H1 (cell line): Measurements from ENCODE around the gene TMEM181. TPM values are rescaled to one million over a fixed set of nuclear protein-coding genes. Genes with fewer than 3 reads are reported as not detected.

ENCODE experiments used
- CTCF ChIA-PET: fragments of 300-600 bp; sonication (Branson Sonifier 250); formaldehyde crosslinking; loops from one replicate; lab custom pipeline; 2021; ENCODE audit not compliant: partially characterized antibody; lab: Charles Lee
- POLR2A ChIA-PET: fragments of 300-600 bp; sonication (Branson Sonifier 250); formaldehyde crosslinking; loops from one replicate; lab custom pipeline; 2021; ENCODE audit warnings: inconsistent platforms; ENCODE audit not compliant: partially characterized antibody; lab: Charles Lee
- DNase-seq, 2 experiments: peaks; one replicate each; pipeline versions ENCODE4 v3.0.0 to v3.0.0-alpha.2; 2010 to 2022; ENCODE audit warnings: low spot score in 2 of 2, low read depth in 1 of 2, mixed read lengths in 1 of 2
- FAIRE-seq: peaks from 2 replicates; lab custom pipeline; 2011; peaks lifted over from hg19 to GRCh38; lab: Jason Lieb, UNC
- H2AFZ ChIP-seq: 2 replicates; pipeline ENCODE4 v1.8.1; 2012; ENCODE audit warnings: low read length, inconsistent platforms
- H2AK5ac ChIP-seq: 2 replicates; pipeline ENCODE4 v1.6.1; 2013; ENCODE audit warnings: low read depth, low read length
- H2BK120ac ChIP-seq: replicated peaks from 2 replicates; pipeline ENCODE3; 2013; ENCODE audit warnings: low read depth, low read length, inconsistent platforms
- H2BK12ac ChIP-seq: 2 replicates; pipeline ENCODE4 v1.6.1; 2013; ENCODE audit warnings: low read depth, low read length
- H2BK15ac ChIP-seq: 2 replicates; pipeline ENCODE4 v1.6.1; 2013; ENCODE audit warnings: low read length
- H2BK20ac ChIP-seq: 2 replicates; pipeline ENCODE4 v1.6.1; 2013; ENCODE audit warnings: low read length
- H2BK5ac ChIP-seq: 2 replicates; pipeline ENCODE4 v1.6.1; 2013; ENCODE audit warnings: low read depth, low read length
- H3K14ac ChIP-seq: 2 replicates; pipeline ENCODE4 v1.6.1; 2013; ENCODE audit warnings: inconsistent platforms; ENCODE audit not compliant: insufficient read length
- H3K18ac ChIP-seq: 2 replicates; pipeline ENCODE4 v1.6.1; 2013; ENCODE audit warnings: low read length; ENCODE audit errors: extremely low read depth
- H3K23ac ChIP-seq: 2 replicates; pipeline ENCODE4 v1.6.1; 2013; ENCODE audit warnings: inconsistent platforms; ENCODE audit not compliant: insufficient read length
- H3K23me2 ChIP-seq: 2 replicates; pipeline ENCODE4 v1.6.1; 2013; ENCODE audit warnings: low read depth, low read length
- H3K27ac ChIP-seq: 2 replicates; pipeline ENCODE4 v1.6.1; 2011; ENCODE audit warnings: low read depth, low read length, inconsistent platforms
- H3K27me3 ChIP-seq, 4 experiments: replicated peaks in 1 of 4; 1 replicate in 1 of 4; 2 replicates in 3 of 4; pipeline versions ENCODE4 v1.6.1 to v1.8.1; 2011 to 2013; ENCODE audit warnings: low read length in 3 of 4, mild to moderate bottlenecking in 3 of 4, inconsistent platforms in 2 of 4, mixed read lengths in 2 of 4, moderate library complexity in 1 of 4; ENCODE audit not compliant: control insufficient read depth in 3 of 4, insufficient read depth in 3 of 4; ENCODE audit errors: extremely low read depth in 1 of 4
- H3K36me3 ChIP-seq, 4 experiments: 2 replicates each; pipeline versions ENCODE4 v1.6.1 to v1.8.1; 2011 to 2013; ENCODE audit warnings: mild to moderate bottlenecking in 4 of 4, low read length in 3 of 4, moderate library complexity in 2 of 4, control low read depth in 1 of 4, inconsistent platforms in 1 of 4; ENCODE audit not compliant: insufficient read depth in 4 of 4, control insufficient read depth in 2 of 4
- H3K4ac ChIP-seq: replicated peaks from 2 replicates; pipeline ENCODE3; 2013; ENCODE audit warnings: low read length, low read depth, mixed read lengths, inconsistent platforms; ENCODE audit not compliant: insufficient read length
- H3K4me1 ChIP-seq, 4 experiments: replicated peaks in 1 of 4; 1 replicate in 1 of 4; 2 replicates in 3 of 4; pipeline versions ENCODE4 v1.6.1 to v1.8.1; 2011 to 2013; ENCODE audit warnings: low read length in 3 of 4, inconsistent platforms in 2 of 4, mixed read lengths in 1 of 4; ENCODE audit not compliant: insufficient read depth in 4 of 4, control insufficient read depth in 3 of 4
- H3K4me2 ChIP-seq, 2 experiments: 2 replicates each; pipeline versions ENCODE4 v1.6.1 to v1.8.1; 2011 to 2013; ENCODE audit warnings: low read depth in 2 of 2, low read length in 2 of 2, control low read depth in 1 of 2, inconsistent platforms in 1 of 2, mild to moderate bottlenecking in 1 of 2; ENCODE audit not compliant: insufficient read depth in 1 of 2
- H3K4me3 ChIP-seq, 4 experiments: fragments of 200-600, 300-600 bp in 1 of 4; sonication (generic), shearing (Covaris generic), sonication (Bioruptor Twin) in 1 of 4; 2 replicates each; pipeline versions ENCODE4 v1.5.1 to v1.8.1; 2011 to 2016; ENCODE audit warnings: low read length in 4 of 4, low read depth in 3 of 4, control low read depth in 2 of 4, inconsistent platforms in 2 of 4, mild to moderate bottlenecking in 2 of 4, mixed read lengths in 1 of 4, moderate library complexity in 1 of 4; ENCODE audit not compliant: insufficient read depth in 2 of 4; ENCODE audit errors: extremely low read depth in 1 of 4
- H3K56ac ChIP-seq: replicated peaks from 2 replicates; pipeline ENCODE3; 2013; ENCODE audit warnings: low read depth, mild to moderate bottlenecking, mixed read lengths, low read length, inconsistent platforms; ENCODE audit not compliant: insufficient read length
- H3K79me1 ChIP-seq: 2 replicates; pipeline ENCODE4 v1.6.1; 2013; ENCODE audit warnings: low read depth, low read length, control low read depth
- H3K79me2 ChIP-seq, 2 experiments: 2 replicates each; pipeline versions ENCODE4 v1.6.1 to v1.8.1; 2012 to 2013; ENCODE audit warnings: low read length in 2 of 2, mild to moderate bottlenecking in 2 of 2, inconsistent platforms in 1 of 2; ENCODE audit not compliant: insufficient read depth in 2 of 2, control insufficient read depth in 1 of 2
- H3K9ac ChIP-seq, 4 experiments: replicated peaks in 1 of 4; 1 replicate in 1 of 4; 2 replicates in 3 of 4; pipeline versions ENCODE4 v1.6.1 to v1.8.1; 2011 to 2013; ENCODE audit warnings: low read depth in 3 of 4, low read length in 3 of 4, control low read depth in 2 of 4, mild to moderate bottlenecking in 2 of 4, moderate library complexity in 2 of 4, inconsistent platforms in 1 of 4; ENCODE audit errors: extremely low read depth in 1 of 4
- H3K9me3 ChIP-seq, 2 experiments: 2 replicates each; pipeline versions ENCODE4 v1.6.1 to v1.8.1; 2012 to 2013; ENCODE audit warnings: mild to moderate bottlenecking in 2 of 2, moderate library complexity in 2 of 2, control low read depth in 1 of 2, inconsistent platforms in 1 of 2, low read depth in 1 of 2, low read length in 1 of 2, mixed read lengths in 1 of 2; ENCODE audit not compliant: insufficient read depth in 2 of 2
- H4K20me1 ChIP-seq, 2 experiments: replicated peaks in 1 of 2; 2 replicates each; pipeline versions ENCODE3 to v1.8.1; 2011 to 2013; ENCODE audit warnings: inconsistent platforms in 2 of 2, low read length in 2 of 2, mild to moderate bottlenecking in 1 of 2; ENCODE audit not compliant: insufficient read depth in 2 of 2, control insufficient read depth in 1 of 2
- H4K5ac ChIP-seq: 2 replicates; pipeline ENCODE4 v1.6.1; 2013; ENCODE audit warnings: low read length, low read depth, mixed read lengths, inconsistent platforms; ENCODE audit not compliant: insufficient read length
- H4K8ac ChIP-seq: 2 replicates; pipeline ENCODE4 v1.8.0; 2013; ENCODE audit warnings: mild to moderate bottlenecking, moderate library complexity, low read length, inconsistent platforms; ENCODE audit not compliant: insufficient read depth; ENCODE audit errors: extremely low read depth
- H4K91ac ChIP-seq: replicated peaks from 2 replicates; pipeline ENCODE3; 2013; ENCODE audit warnings: low read length, mixed read lengths, inconsistent platforms; ENCODE audit not compliant: insufficient read length
- CTCF ChIP-seq, 3 experiments: IDR thresholded peaks; 1 replicate in 2 of 3; 2 replicates in 1 of 3; pipeline versions ENCODE4 v1.5.1 to v1.6.1; 2011; ENCODE audit warnings: low read length in 3 of 3, mild to moderate bottlenecking in 3 of 3, inconsistent platforms in 2 of 3, low read depth in 1 of 3, moderate library complexity in 1 of 3; ENCODE audit not compliant: insufficient read depth in 1 of 3; ENCODE audit errors: control extremely low read depth in 1 of 3
- EP300 ChIP-seq, 2 experiments: IDR thresholded peaks; 1 replicate in 1 of 2; 2 replicates in 1 of 2; pipeline ENCODE4 v1.6.1; 2011 to 2012; ENCODE audit warnings: low read depth in 2 of 2, low read length in 2 of 2, mild to moderate bottlenecking in 2 of 2, borderline replicate concordance in 1 of 2, inconsistent platforms in 1 of 2, moderate library complexity in 1 of 2
- RAD21 ChIP-seq, 2 experiments: IDR thresholded peaks in 1 of 2; conservative IDR thresholded peaks in 1 of 2; 2 replicates each; pipeline ENCODE4 v1.6.1; 2011; ENCODE audit warnings: low read depth in 2 of 2, low read length in 2 of 2, improper control_type of control experiment in 1 of 2, inconsistent platforms in 1 of 2, mild to moderate bottlenecking in 1 of 2, moderate library complexity in 1 of 2
- TCF12 ChIP-seq: IDR thresholded peaks from 2 replicates; pipeline ENCODE4 v1.6.1; 2011; ENCODE audit warnings: low read depth, mild to moderate bottlenecking, low read length
- WGBS, 2 experiments: shearing (Covaris generic) in 1 of 2; methylation state at CpG; one replicate each; pipeline versions ENCODE4 v1.1.6 to v1.1.7; 2013 to 2015; ENCODE audit warnings: low lambda C conversion rate in 2 of 2, mixed read lengths in 2 of 2, inconsistent platforms in 1 of 2, low coverage in 1 of 2, missing lambda C conversion rate in 1 of 2; ENCODE audit not compliant: insufficient replicate concordance in 2 of 2, insufficient coverage in 1 of 2, insufficient read length in 1 of 2; ENCODE audit errors: extremely low coverage in 1 of 2, missing lambda C conversion rate in 1 of 2; 5-methylcytosine and 5-hydroxymethylcytosine counted together
- polyA plus RNA-seq, 7 experiments: library from polyadenylated mRNA; depleted of rRNA in 3 of 7; stranded (reverse) in 5 of 7; unstranded in 2 of 7; fragments of >200 nt in 5 of 7; fragments of 200-250 nt in 2 of 7; gene quantifications; 1 replicate in 5 of 7; 2 replicates in 1 of 7; 4 replicates in 1 of 7; pipeline versions ENCODE4 v1.2.1 to v1.2.3, GENCODE V29; 2011 to 2013; ENCODE audit warnings: missing spikeins in 2 of 7, mixed read lengths in 2 of 7
- total RNA-seq: library from RNA; stranded (reverse); fragmentation: NEBNext Ultra II Directional; extraction: Animal tissue kit (Norgen Biotek cat#: 25700); gene quantifications from 2 replicates; pipeline ENCODE4 v1.2.1, GENCODE V29; 2021

TMEM181 gene
- total and polyA plus RNA-seq, 2 of the 8 experiments (the other 6 are each of a cell fraction or from before 2014, with no cell fraction given): 8.6 to 19.0 TPM

GRCh38 chr6:158660333-158660754 is 100.5 kb downstream of the TMEM181 start:
- no peak overlapping the region for H2BK15ac ChIP-seq
- H4K20me1 ChIP-seq: no peaks in the 10 kb centered on the region
- POLR2A ChIA-PET: no interaction called here
- CTCF ChIA-PET: interaction anchor here (0.6 to 7.3 kb wide), 38 partner anchors 9 to 489 kb away, joined by 3 to 104 read pairs (median 4); partner anchors contain the start of genes DYNLT1 and SYTL3
- no peak overlapping the region for H4K8ac ChIP-seq
- H3K4ac ChIP-seq: no peak overlapping the region
- peak overlapping the region; percentile 86; the same call in 1 of the 2 replicates for H2AFZ ChIP-seq
- H3K23ac ChIP-seq: no peak overlapping the region
- TF ChIP-seq TCF12 (0 out of 2 replicates have a peak, but pooled peaks have one; percentile 13), CTCF (IDR thresholded peaks at IDR 0.05; ENCODE audit: control extremely low read depth in 1 of 3, insufficient read depth in 1 of 3, low read depth in 1 of 3, low read length in 3 of 3) (peak; percentile 52 to 69 (median 67)), EP300 (IDR thresholded peaks at IDR 0.05; ENCODE audit: borderline replicate concordance in 1 of 2, low read depth in 2 of 2, low read length in 2 of 2) (no peak), RAD21 (IDR thresholded peaks at IDR 0.05 in 1 of 2, conservative IDR thresholded peaks at IDR 0.05 in 1 of 2; ENCODE audit: low read depth in 2 of 2, low read length in 2 of 2) (peak; percentile 61 to 70)
- TF ChIP-seq, all 59 proteins: peak for 3
- Histone ChIP-seq H3K79me2 (no peaks in the 10 kb centered on the region), H3K27ac (no peak overlapping the region), H2BK20ac (no peak overlapping the region), H2BK5ac (no peak overlapping the region), H3K27me3 (no peaks in the 10 kb centered on the region; a peak in 1 of 7 replicates), H3K4me2 (no peak overlapping the region), H3K9ac (no peak overlapping the region), H2BK12ac (no peak overlapping the region), H2BK120ac (no peak overlapping the region), H3K9me3 (no peaks in the 10 kb centered on the region), H3K23me2 (no peaks in the 10 kb centered on the region), H3K36me3 (no peaks in the 10 kb centered on the region), H2AK5ac (no peak overlapping the region), H3K4me3 (no peak overlapping the region), H3K14ac (no peak overlapping the region), H3K4me1 (peaks cover 0 to 8% (median 4%) of the 10 kb centered on the region in 4 experiments; a peak in 4 of 7 replicates), H3K56ac (no peak overlapping the region), H3K79me1 (no peaks in the 10 kb centered on the region), H4K91ac (no peak overlapping the region), H4K5ac (no peak overlapping the region), H3K18ac (no peak overlapping the region)
- peak; percentile 72 for FAIRE-seq
- peak in 1 of 2 experiments; percentile 61 for DNase-seq
- 29% methylated on average over 10 of the region's 10 CpGs; no CpG with 5 or more reads in 1 of the 2 experiments for WGBS, 2 experiments
